ENCODE measurements around the gene BAHCC1.

BAHCC1 gene

GRCh38 chr17:81394921-81395599 lies at the start of gene BAHCC1:
Gene BAHCC1, plus strand, starts transcription at chr17:81395457. Its CDS starts 4,283 bp downstream, at chr17:81399740.
- H3K4me3 ChIP-seq (ENCODE audit: low read depth, low read length) = no peak within 1 kb of the TSS
- no peak for TF ChIP-seq CTCF (IDR thresholded peaks at IDR 0.05; ENCODE audit: borderline replicate concordance, insufficient read depth, low read depth, low read length)

DNA sequence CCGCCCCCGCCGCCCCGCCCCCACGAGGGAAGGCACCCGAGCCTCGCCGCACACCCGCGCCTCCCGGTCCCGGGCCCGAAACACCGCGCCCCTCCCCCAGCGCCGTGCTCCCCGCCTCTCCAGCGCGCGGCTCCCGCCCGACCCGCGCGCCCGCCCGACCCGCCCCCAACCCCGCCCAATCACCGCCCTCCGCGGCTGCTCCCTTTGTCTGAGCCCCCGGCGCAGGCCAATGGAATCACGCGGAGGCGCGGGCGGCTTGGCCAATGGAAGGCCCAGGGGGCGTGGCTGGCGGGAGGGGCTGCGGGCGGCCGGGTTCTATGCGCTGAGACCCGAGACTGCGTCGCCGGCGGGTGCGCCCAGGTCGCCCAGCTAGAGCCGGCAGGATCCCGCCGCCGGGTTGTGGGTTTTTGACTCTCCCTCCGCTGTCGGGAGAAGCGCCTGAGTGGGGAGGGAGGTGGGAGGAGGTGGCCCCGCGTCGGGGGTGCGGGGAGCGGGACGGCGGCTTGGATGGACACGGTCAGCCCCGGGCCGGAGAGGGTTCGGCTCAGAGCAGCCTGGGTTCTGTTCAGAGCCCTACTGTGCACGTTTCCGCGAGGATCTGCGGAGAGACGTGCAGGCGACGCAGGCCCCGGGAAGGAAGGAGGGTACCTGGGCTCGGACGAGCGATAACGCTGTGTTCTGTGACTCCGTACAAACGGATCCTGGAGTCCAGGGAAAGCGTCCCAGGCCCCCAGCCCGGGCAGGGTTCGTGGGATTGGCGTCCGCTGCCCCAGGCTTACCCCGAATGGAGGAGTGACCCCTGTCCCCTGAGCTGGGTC lies 49.0 kb upstream of the BAHCC1 start:
- H3K4me3 ChIP-seq (ENCODE audit: low read depth, low read length) = peak overlapping the region; percentile 76
- TF ChIP-seq CTCF (IDR thresholded peaks at IDR 0.05; ENCODE audit: borderline replicate concordance, insufficient read depth, low read depth, low read length) = no peak

GRCh38 chr17:81346908-81347349 lies 48.3 kb upstream of the BAHCC1 start:
- TF ChIP-seq CTCF (IDR thresholded peaks at IDR 0.05; ENCODE audit: borderline replicate concordance, insufficient read depth, low read depth, low read length) = no peak
- H3K4me3 ChIP-seq (ENCODE audit: low read depth, low read length) = no peak overlapping the region

- no peak for TF ChIP-seq CTCF (IDR thresholded peaks at IDR 0.05; ENCODE audit: borderline replicate concordance, insufficient read depth, low read depth, low read length)
- no peak overlapping the region for H3K4me3 ChIP-seq (ENCODE audit: low read depth, low read length)
Observed at GRCh38 chr17:81347437-81347836, 47.8 kb upstream of the BAHCC1 start.

DNA sequence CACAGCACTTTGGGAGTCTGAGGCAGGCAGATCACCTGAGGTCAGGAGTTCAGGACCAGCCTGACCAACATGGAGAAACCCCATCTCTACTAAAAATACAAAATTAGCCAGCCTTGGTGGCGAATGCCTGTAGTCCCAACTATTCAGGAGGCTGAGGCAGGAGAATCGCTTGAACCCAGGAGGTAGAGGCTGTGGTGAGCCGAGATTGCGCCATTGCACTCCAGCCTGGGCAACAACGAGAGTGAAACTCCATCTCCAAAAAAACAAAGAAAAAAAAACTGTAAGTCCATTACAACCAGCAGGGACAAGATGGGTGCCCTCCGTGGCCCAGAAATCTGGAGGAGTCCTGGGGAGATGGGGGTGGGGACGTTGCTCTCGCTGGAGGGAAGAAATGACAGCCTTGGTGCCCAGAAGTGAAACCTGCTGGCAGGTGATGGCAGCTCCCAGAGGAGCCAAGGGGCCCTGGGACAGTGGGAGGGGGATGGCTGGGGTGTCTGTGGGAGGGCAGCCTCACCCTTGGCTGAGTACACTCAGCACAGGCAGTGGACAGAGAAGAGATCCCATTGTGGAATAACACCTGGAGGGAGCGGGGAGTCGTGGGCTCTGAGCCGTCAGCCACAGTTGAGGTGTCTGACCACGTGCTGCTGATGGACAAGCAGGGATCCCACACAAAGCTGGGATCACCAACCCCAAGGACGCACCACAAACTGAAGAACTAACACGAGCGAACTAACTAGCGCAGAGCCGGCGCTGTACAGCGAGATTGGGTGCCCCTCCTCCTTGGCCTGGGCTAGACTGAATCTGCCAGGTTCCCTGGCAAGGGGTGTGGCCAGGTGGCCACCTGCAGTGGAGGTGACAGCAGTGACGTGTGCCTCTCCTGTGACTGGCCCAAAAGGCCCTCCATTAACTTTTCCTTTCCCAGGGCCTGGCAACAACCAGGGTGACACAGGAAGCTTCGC lies 46.9 kb upstream of the BAHCC1 start:
- no peak overlapping the region for H3K4me3 ChIP-seq (ENCODE audit: low read depth, low read length)

More for the DNA sequence above, 46.9 kb upstream of the BAHCC1 start:
- no peak for TF ChIP-seq CTCF (IDR thresholded peaks at IDR 0.05; ENCODE audit: borderline replicate concordance, insufficient read depth, low read depth, low read length)
